A549 treated with DMSO at 1 μM for 4 hours (cell line): ENCODE results near the gene LHX2. TPM values are rescaled to one million over a fixed set of nuclear protein-coding genes. Genes with fewer than 3 reads are reported as not detected.

ENCODE experiments used
- total RNA-seq: library from RNA; stranded (reverse); fragments of 200-300 nt; extraction: Qiagen RNA extraction; gene quantifications from 5 replicates; pipeline ENCODE4 v1.2.3, GENCODE V29; 2022; ENCODE audit warnings: low read depth

The LHX2 gene, protein sequence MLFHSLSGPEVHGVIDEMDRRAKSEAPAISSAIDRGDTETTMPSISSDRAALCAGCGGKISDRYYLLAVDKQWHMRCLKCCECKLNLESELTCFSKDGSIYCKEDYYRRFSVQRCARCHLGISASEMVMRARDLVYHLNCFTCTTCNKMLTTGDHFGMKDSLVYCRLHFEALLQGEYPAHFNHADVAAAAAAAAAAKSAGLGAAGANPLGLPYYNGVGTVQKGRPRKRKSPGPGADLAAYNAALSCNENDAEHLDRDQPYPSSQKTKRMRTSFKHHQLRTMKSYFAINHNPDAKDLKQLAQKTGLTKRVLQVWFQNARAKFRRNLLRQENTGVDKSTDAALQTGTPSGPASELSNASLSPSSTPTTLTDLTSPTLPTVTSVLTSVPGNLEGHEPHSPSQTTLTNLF
- total RNA-seq: 4.4 to 7.1 TPM (median 4.9 TPM) in 5 replicates

DNA sequence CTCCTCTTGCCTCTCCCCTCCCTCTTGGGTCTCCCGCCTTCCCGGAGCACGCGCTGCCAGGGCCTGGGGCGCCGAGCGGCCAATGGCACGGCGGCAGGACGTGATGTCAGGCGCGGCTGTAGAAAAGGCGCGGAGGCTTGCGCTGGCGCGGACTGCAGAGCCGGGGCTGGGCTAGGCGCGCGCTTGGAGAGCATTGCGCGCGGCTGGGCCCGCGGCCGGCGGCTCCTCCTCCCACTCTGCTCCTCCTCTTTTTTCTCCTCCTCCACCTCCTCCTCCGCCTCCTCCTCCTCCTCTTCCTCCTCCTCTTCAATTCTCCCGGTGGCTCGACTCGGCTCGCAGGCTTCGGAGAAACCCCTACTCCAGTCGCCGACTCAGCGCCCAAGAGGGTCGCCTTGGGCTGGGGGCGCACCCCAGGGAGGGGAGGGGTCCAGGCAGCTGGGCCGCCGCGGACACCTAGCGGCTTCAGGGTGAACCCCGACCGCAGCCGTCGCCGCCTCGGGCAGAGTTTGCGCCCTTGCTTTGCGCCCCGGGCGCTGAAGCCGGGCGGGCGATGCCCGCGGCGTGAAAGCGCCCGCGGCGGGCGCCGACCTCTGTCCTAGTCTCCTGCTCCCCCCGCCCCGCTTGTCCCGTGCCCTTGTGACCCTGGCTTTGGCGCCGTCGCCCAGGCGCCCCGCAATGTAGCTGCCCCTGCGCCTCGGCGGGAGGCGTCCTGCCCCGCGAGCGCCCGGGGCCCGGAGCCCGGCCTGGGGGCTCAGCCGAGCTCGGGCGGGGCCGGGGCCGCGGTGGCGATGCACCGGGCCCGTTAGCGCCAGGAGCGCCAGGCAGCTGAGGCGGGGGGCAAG lies at the start of gene LHX2:
Gene LHX2, plus strand, starts transcription at position 309 of the 842 bp plus-strand sequence. CDS start 581 bp downstream, outside the sequence.

Other genes starting within 250 kb of the LHX2 start
- gene DENND1A, start 81.6 kb upstream of the LHX2 start, total RNA-seq: 7.8 to 12.7 TPM (median 11.8 TPM) in 5 replicates
- gene NEK6, start 246.2 kb downstream of the LHX2 start, total RNA-seq: 63.5 to 76.4 TPM (median 70.6 TPM) in 5 replicates